NK-92 treated with Interleukin-12 subunit alpha and Interleukin-12 subunit beta, amount 100 ng/mL, for 24 hours (cell line): ENCODE results near the gene OR51B5.
"Not testable (repeated sequence)": the region's sequence is repeated elsewhere in the genome, so short reads cannot be mapped to it uniquely, and the experiment has no call there.

Experiments
- DNase-seq: peaks from one replicate; lab custom pipeline; 2025; lab: John Stamatoyannopoulos, UW

OR51B5 gene

GRCh38 chr11:5335170-5335569 is 8.2 kb downstream of the OR51B5 start:
- no peak for DNase-seq

GRCh38 chr11:5324197-5324596 is 19.1 kb downstream of the OR51B5 start, which contains the start of gene OR51B2:
Gene OR51B2 (minus strand): TSS chr11:5324297. CDS start chr11:5324297, 0 bp downstream.
- no peak for DNase-seq

- DNase-seq = no peak
Measured at GRCh38 chr11:5317292-5317691, 26.0 kb downstream of the OR51B5 start.

DNA sequence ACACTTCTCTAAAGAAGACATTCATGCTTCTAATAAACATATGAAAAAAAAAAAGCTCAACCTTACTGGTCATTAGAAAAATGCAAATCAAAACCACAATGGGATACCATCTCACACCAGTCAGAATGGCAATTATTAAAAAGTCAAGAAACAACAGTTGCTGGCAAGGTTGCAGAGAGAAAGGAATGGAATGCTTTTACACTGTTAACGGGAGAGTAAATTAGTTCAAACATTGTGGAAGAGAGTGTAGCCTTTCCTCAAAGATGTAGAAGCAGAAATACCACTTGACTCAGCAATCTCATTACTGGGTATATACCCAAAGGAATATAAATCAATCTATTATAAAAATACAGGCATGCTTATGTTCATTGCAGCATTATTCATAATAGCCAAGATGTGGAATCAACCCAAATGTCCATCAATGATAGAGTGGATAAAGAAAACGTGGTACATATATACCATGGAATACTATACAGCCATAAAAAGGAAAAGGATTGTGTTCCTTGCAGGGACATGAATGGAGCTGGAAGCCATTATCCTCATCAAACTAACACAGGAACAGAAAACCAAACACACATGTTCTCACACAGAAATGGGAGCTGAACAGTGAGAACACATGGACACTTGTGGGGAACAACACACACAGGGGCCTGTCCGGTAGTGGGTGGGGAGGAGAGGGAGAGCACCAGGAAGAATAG is 29.8 kb downstream of the OR51B5 start:
- not testable (repeated sequence) for DNase-seq

DNA sequence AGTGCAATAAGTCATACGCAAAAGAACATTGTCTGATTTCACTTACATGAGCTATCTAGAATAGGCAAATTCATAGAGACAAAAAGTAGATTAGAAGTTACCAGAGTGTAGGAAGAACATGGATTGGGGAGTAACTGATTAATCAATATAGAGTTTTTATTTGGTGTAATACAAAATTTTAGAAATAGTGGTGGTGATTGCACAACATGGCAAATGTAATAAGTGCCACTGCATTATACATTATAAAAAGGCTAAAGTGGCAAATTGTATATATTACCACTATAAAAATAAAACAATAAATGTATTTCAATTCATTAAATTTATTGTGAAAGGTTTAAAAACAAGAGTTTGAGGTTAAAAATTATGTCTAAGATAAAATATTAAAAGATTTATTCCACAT is 32.9 kb downstream of the OR51B5 start:
- DNase-seq = no peak

DNA sequence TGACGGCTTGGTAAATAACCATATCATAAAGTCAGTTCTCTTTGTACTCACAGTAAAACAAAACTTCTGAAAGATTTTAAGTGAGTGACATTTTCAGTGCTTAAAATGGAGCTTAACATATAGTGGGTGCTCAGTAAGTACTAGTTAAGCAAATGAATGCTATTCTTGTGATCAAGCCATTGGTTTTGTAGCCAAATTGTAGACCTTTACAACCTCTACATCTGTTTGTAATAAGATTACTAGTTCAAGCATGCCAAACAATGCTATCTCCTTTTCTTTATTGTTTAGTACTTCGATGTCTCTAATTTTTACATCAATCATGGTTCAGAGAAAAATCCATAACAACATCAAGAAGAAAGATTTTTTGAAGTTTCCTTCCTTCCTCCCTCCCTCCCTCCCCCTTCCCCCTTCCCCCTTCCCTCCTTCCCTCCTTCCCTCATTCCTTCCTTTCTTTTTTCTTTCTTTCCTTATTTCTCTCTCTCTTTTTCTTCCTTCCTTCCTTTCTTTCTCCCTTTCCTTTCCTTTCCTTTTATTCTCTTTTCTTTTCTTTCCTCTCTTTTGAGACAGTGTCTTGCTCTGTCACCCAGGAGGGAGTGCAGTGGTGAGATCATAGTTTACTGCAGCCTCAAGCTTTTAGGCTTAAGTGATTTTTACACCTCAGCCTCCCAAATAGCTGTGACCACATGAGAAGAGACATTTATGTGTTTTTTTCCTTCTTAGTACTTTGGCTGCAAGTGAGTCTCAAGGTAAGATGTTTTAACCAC is 35.9 kb downstream of the OR51B5 start:
- no peak for DNase-seq

DNA sequence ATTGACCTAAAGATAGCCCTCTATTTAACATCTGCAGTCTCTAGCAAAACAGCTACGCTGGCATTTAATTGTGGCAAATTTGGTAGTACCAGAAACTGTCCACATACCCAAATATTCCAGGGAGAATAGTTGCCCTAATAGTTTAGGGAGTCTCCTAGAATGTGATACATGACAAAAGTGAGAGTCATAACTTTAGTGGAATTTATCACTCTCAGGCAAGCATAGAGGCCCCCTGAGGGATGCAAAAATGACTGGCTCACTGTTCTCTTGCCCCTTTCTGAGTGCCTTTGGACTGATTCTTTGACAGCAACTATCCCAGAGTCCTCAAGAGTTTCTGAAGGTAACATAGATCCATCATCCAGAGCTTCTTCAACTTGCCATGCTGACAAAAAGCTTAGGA is 39.3 kb downstream of the OR51B5 start:
- DNase-seq = no peak

GRCh38 chr11:5303626-5304025 is 39.7 kb downstream of the OR51B5 start:
- no peak for DNase-seq

DNA sequence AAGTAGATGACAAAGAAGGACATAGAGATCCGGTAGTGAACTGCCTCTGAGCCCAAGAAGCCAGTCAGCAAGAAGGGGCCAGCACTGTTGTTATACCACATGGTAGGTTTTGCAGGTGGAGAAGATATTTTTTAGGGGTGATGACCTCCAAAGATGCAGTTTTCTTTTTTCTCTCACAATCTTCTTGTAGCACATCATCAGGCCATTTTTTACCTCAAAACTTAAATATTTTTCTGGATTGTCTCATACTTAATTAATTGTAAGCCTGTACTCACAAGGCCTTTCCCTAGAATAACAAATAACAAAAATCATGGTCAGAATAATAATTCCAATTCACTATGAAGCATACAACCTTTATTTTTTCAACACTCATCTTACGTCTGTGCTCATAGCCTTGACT is 41.5 kb downstream of the OR51B5 start, which contains the start of gene OR51B4:
Gene OR51B4, minus strand, starts transcription at position 101 of the 400 bp plus-strand sequence. Its CDS starts 0 bp downstream, at position 101.
- no peak for DNase-seq

DNA sequence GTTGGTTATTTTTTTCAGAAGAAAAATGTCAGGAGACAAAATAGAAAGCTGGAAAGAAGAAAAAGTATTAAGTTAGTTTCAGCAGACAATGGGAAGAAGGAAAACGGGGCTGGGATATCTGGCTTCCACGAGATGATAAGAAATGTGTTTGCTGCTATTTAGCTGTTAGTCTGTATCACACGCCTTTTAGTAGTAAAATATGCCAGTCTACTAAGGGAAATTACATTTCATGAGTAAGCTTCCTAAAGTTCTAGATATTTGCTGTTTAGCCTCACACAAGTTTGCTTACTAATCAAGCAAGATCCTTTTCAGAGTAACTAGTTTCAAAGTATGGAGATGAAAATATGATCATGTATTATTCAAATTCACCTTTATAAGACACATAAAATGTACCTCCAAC is 43.1 kb downstream of the OR51B5 start:
- DNase-seq = no peak

- no peak for DNase-seq
Measured at GRCh38 chr11:5298451-5298850, 44.9 kb downstream of the OR51B5 start.

- no peak for DNase-seq
Measured at GRCh38 chr11:5297721-5298323, 45.5 kb downstream of the OR51B5 start.

DNA sequence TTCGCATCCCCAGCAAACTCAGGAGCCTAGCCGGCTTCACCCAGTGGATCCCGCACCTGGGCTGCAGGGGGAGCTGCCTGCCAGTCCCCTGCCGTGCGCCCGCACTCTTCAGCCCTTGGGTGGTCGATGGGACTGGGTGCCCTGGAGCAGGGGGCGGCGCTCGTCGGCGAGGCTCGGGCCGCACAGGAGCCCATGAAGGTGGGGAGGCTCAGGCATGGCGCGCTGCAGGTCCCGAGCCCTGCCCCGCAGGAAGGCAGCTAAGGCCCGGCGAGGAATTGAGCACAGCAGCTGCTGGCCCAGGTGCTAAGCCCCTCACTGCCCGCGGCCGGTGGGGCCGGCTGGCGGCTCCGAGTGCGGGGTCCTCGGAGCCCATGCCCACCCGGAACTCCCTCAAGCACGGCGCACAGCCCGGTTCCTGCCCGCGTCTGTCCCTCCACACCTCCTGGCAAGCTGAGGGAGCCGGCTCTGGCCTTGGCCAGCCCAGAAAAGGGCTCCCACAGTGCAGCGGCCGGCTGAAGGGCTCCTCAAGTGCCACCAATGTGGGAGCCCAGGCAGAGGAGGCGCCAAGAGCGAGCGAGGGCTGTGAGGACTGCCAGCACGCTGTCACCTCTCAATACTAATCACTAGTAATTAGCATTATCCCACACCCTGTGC is 48.9 kb downstream of the OR51B5 start:
- DNase-seq = not testable (repeated sequence)

DNA sequence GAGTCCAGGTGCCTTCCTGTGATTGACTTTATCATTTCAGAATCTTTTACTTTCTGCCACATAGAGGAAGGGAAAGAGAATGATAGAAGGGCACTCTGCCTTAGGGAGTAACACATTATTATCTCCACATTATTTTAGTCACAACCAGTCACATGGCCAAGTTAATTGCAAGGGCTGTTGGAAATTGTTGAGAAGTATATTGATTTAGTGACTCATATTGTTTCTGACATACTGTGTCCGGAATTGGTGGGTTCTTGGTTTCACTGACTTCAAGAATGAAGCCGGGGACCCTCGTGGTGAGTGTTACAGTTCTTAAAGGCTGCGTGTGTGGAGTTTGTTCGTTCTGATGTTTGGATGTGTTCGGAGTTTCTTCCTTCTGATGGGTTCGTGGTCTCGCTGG is 50.3 kb downstream of the OR51B5 start:
- no peak for DNase-seq
